Right ventricle myocardium inferior (tissue), 1 donor: Measurements from ENCODE around the gene COL27A1. TPM values are rescaled to one million over a fixed set of nuclear protein-coding genes. Genes with fewer than 3 reads are reported as not detected.
"Not testable (repeated sequence)": the region's sequence is repeated elsewhere in the genome, so short reads cannot be mapped to it uniquely, and the experiment has no call there.

Source experiments
- ATAC-seq: fragments of 200-7000 bp; cut with Tn5 transposase; one replicate; pipeline ENCODE4 v1.9.1; 2020; ENCODE audit warnings: mild to moderate bottlenecking, moderate library complexity
- DNase-seq: peaks from one replicate; pipeline ENCODE4 v3.0.0; 2021; ENCODE audit errors: missing footprints
- intact Hi-C: fragments of 100-400 bp; cut with DNase I; formaldehyde crosslinking; loops from one replicate; pipeline ENCODE4 v1.11.0; 2022
- total RNA-seq: library from RNA; stranded (reverse); fragmentation: NEBNext Ultra II Directional; extraction: Animal tissue kit (Norgen Biotek cat#: 25700); gene quantifications from one replicate; pipeline ENCODE4 v1.2.1, GENCODE V29; 2021
- donor health status: DM: no; HTN: yes; CAD: no; lungs with severe emphysema.

The COL27A1 gene
- total RNA-seq, 1 donor from 2014 or later: 9.8 TPM

- ATAC-seq (no peak), DNase-seq (no peak)
- intact Hi-C loops: no loop called here
These were observed 159.8 kb downstream of the COL27A1 start for GRCh38 chr9:114314881-114315722.

- DNase-seq (no peak), ATAC-seq (no peak)
- intact Hi-C loops: no loop called here
These were observed 160.5 kb downstream of the COL27A1 start for GRCh38 chr9:114315723-114316363.

GRCh38 chr9:114316605-114317230 is 161.4 kb downstream of the COL27A1 start:
- no peak for ATAC-seq
- no peak for DNase-seq
- intact Hi-C loops: no loop called here

GRCh38 chr9:114317665-114318357 is 162.5 kb downstream of the COL27A1 start:
- no peak for ATAC-seq
- intact Hi-C loops: no loop called here
- DNase-seq: no peak

- ATAC-seq: no peak
- intact Hi-C loops: no loop called here
- DNase-seq: no peak
These were observed 163.1 kb downstream of the COL27A1 start for GRCh38 chr9:114318416-114318815.

GRCh38 chr9:114319147-114319546 is 163.8 kb downstream of the COL27A1 start:
- no peak for ATAC-seq
- intact Hi-C loops: no loop called here
- DNase-seq: no peak

- ATAC-seq, intact Hi-C loops, DNase-seq: not testable (repeated sequence)
These were observed 165.4 kb downstream of the COL27A1 start for GRCh38 chr9:114320710-114321109.

GRCh38 chr9:114321759-114322158 is 166.4 kb downstream of the COL27A1 start:
- DNase-seq (no peak), ATAC-seq (no peak)
- intact Hi-C loops: no loop called here

GRCh38 chr9:114322160-114322818 is 167.0 kb downstream of the COL27A1 start:
- DNase-seq, intact Hi-C loops, ATAC-seq: not testable (repeated sequence)

GRCh38 chr9:114322831-114323531 is 167.6 kb downstream of the COL27A1 start, which contains the start of gene ORM1:
Gene ORM1 (plus strand): TSS chr9:114323098. CDS start chr9:114323134, 36 bp downstream.
- intact Hi-C loops, DNase-seq: not testable (repeated sequence)
- ATAC-seq: peak; percentile 31

GRCh38 chr9:114323849-114324248 is 168.5 kb downstream of the COL27A1 start:
- ATAC-seq, DNase-seq, intact Hi-C loops: not testable (repeated sequence)

GRCh38 chr9:114324492-114324891 is 169.2 kb downstream of the COL27A1 start:
- no peak for ATAC-seq
- DNase-seq: no peak
- intact Hi-C loops: no loop called here

- intact Hi-C loops, DNase-seq, ATAC-seq: not testable (repeated sequence)
These were observed 169.6 kb downstream of the COL27A1 start for GRCh38 chr9:114324965-114325364.

GRCh38 chr9:114325684-114326254 is 170.4 kb downstream of the COL27A1 start:
- intact Hi-C loops, DNase-seq, ATAC-seq: not testable (repeated sequence)

GRCh38 chr9:114327749-114328148 is 172.4 kb downstream of the COL27A1 start:
- intact Hi-C loops: no loop called here
- no peak for DNase-seq
- ATAC-seq: no peak

GRCh38 chr9:114328357-114328820 is 173.1 kb downstream of the COL27A1 start:
- intact Hi-C loops, ATAC-seq, DNase-seq: not testable (repeated sequence)

- ATAC-seq, DNase-seq, intact Hi-C loops: not testable (repeated sequence)
These were observed 173.7 kb downstream of the COL27A1 start for GRCh38 chr9:114328937-114329624.
